Panc1 (cell line): ENCODE measurements around the gene RAG1.
"Not testable (repeated sequence)": the region's sequence is repeated elsewhere in the genome, so short reads cannot be mapped to it uniquely, and the experiment has no call there.

ENCODE experiments used
- CTCF ChIP-seq: fragments of 450-650 bp; IDR thresholded peaks from 2 replicates; pipeline ENCODE4 v1.5.1; 2017; ENCODE audit warnings: mild to moderate bottlenecking
- POLR2AphosphoS5 ChIP-seq: IDR thresholded peaks from 2 replicates; pipeline ENCODE4 v1.6.1; 2012; ENCODE audit warnings: mild to moderate bottlenecking, low read depth, low read length, moderate library complexity
- REST ChIP-seq, 2 experiments: IDR thresholded peaks; 2 replicates each; pipeline ENCODE4 v1.6.1; 2011 to 2012; ENCODE audit warnings: low read depth in 2 of 2, control low read depth in 1 of 2, low read length in 1 of 2, mild to moderate bottlenecking in 1 of 2, moderate library complexity in 1 of 2; ENCODE audit not compliant: insufficient read depth in 1 of 2
- TCF7L2 ChIP-seq: IDR thresholded peaks from 2 replicates; pipeline ENCODE4 v1.6.1; 2011; ENCODE audit warnings: mild to moderate bottlenecking, low read depth, low read length, inconsistent platforms

GRCh38 chr11:36557390-36557789 lies 10.4 kb upstream of the RAG1 start:
- not testable (repeated sequence) for TF ChIP-seq POLR2AphosphoS5; CTCF; TCF7L2; REST (IDR thresholded peaks at IDR 0.05; ENCODE audit: insufficient read depth in 1 of 2, low read depth in 2 of 2, low read length in 1 of 2)
